Epithelial cell of prostate (primary cell): ENCODE data around the gene NACC1.

Experiments
- DNase-seq: peaks from one replicate; pipeline ENCODE4 v3.0.0-alpha.2; 2011; ENCODE audit warnings: low read depth, low spot score
- H3K27ac ChIP-seq: fragments of 450-650 bp; 2 replicates; pipeline ENCODE4 v1.5.1; 2017; ENCODE audit warnings: mild to moderate bottlenecking

Gene NACC1

GRCh38 chr19:13117772-13118423, at the start of gene NACC1:
Gene NACC1 (plus strand): TSS chr19:13118264. CDS start chr19:13135208, 16,944 bp downstream.
- DNase-seq, result peak; percentile 22
- peak within 1 kb of the TSS; percentile 84 for H3K27ac ChIP-seq

GRCh38 chr19:13069415-13070359, 48.4 kb upstream of the NACC1 start:
- no peak for DNase-seq
- no peak overlapping the region for H3K27ac ChIP-seq

GRCh38 chr19:13070425-13071140, 47.5 kb upstream of the NACC1 start:
- DNase-seq, result no peak
- no peak overlapping the region for H3K27ac ChIP-seq

- H3K27ac ChIP-seq, result no peak overlapping the region
- no peak for DNase-seq
Measured at GRCh38 chr19:13071444-13072187, 46.4 kb upstream of the NACC1 start.

- H3K27ac ChIP-seq, result no peak overlapping the region
- DNase-seq, result no peak
Measured at GRCh38 chr19:13072188-13072908, 45.7 kb upstream of the NACC1 start.

GRCh38 chr19:13073263-13073662, 44.8 kb upstream of the NACC1 start:
- DNase-seq, result no peak
- no peak overlapping the region for H3K27ac ChIP-seq

- no peak for DNase-seq
Measured at GRCh38 chr19:13074378-13074777, 43.7 kb upstream of the NACC1 start.

GRCh38 chr19:13076320-13076719, 41.7 kb upstream of the NACC1 start:
- no peak for DNase-seq
- H3K27ac ChIP-seq, result no peak overlapping the region

More at GRCh38 chr19:13074378-13074777, 43.7 kb upstream of the NACC1 start:
- no peak overlapping the region for H3K27ac ChIP-seq

GRCh38 chr19:13076787-13077186, 41.3 kb upstream of the NACC1 start:
- DNase-seq, result no peak
- H3K27ac ChIP-seq, result no peak overlapping the region

GRCh38 chr19:13077240-13077639, 40.8 kb upstream of the NACC1 start:
- no peak for DNase-seq
- H3K27ac ChIP-seq, result no peak overlapping the region

- no peak for DNase-seq
- H3K27ac ChIP-seq, result no peak overlapping the region
Measured at GRCh38 chr19:13078381-13078780, 39.7 kb upstream of the NACC1 start.

- no peak overlapping the region for H3K27ac ChIP-seq
- DNase-seq, result no peak
Measured at GRCh38 chr19:13078897-13079541, 39.0 kb upstream of the NACC1 start.

- no peak for DNase-seq
- H3K27ac ChIP-seq, result no peak overlapping the region
Measured at GRCh38 chr19:13079542-13079986, 38.5 kb upstream of the NACC1 start.

GRCh38 chr19:13082192-13083007, 35.7 kb upstream of the NACC1 start:
- DNase-seq, result no peak
- H3K27ac ChIP-seq, result no peak overlapping the region

- DNase-seq, result no peak
- H3K27ac ChIP-seq, result no peak overlapping the region
Measured at GRCh38 chr19:13083008-13083404, 35.1 kb upstream of the NACC1 start.

- H3K27ac ChIP-seq, result no peak overlapping the region
Measured at GRCh38 chr19:13083627-13084026, 34.4 kb upstream of the NACC1 start.

GRCh38 chr19:13085666-13086065, 32.4 kb upstream of the NACC1 start:
- no peak overlapping the region for H3K27ac ChIP-seq
- no peak for DNase-seq

More at GRCh38 chr19:13083627-13084026, 34.4 kb upstream of the NACC1 start:
- DNase-seq, result no peak

- no peak overlapping the region for H3K27ac ChIP-seq
- no peak for DNase-seq
Measured at GRCh38 chr19:13086341-13086740, 31.7 kb upstream of the NACC1 start.
